ENCODE results near the gene FOXD1. TPM values are rescaled to one million over a fixed set of nuclear protein-coding genes. Genes with fewer than 3 reads are reported as not detected.
A peak's percentile ranks its signal among the peaks of the same experiment; 100 is the strongest.
"Not testable (repeated sequence)": the region's sequence is repeated elsewhere in the genome, so short reads cannot be mapped to it uniquely, and the experiment has no call there.

FOXD1 gene
- total RNA-seq, 1 donor from 2014 or later: 7.3 TPM

DNA sequence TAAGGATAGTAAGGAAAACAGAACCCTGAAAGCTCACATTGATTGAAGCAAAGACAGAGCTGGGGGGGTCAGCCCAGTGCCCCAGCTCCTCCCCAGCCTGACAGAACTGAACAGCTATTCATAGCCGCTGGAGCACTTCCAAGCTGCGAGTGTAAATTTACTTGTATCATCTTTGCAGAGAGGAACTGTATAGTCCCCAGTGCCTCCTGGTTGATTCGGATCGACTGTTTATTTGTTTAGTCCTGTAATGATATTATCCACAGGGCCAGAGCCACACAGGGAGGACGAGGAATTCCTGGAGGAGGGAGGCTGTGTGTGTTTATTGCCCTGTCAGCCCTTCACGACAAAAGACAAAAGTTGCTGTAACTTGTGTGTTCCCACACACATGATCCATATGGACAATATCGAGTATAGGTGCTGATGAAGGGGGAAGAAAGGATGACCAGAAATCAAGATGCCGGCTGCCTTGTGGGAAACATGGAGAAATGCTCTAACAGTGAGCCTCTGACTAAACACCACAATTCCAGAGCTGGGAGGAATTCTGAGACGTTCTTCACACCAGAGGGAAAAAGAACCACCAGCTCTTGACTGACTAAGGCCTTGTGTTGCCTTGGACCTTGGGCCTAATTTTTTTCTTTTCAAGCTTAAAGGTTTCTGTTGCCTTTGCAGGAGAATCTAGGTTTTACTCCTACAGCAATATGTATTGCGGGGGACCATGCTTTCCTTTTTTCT is 31.1 kb downstream of the FOXD1 start:
- DNase-seq (ENCODE audit: low read depth): no peak

- no peak for DNase-seq (ENCODE audit: low read depth)
Measured at GRCh38 chr5:73415617-73416016, 33.0 kb downstream of the FOXD1 start.

- DNase-seq (ENCODE audit: low read depth): no peak
Measured at GRCh38 chr5:73415171-73415570, 33.4 kb downstream of the FOXD1 start.

DNA sequence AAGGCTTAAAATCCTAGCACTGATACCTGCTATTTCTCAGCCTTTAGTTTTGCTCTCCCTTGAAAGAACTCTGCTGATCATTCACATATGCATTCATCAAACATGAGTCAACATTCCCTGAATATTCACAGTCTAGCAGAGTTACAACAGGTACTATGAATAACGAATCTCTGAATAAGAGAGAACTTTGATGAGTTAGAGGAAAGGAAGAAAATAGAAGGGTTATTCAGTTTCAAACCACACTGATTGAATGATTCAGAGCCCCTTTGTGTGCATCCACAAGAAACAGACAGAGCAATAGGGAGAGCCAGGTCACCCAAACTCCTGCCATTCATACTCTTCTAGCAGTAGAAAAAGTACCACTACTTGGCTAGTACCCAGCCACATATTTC is 36.0 kb downstream of the FOXD1 start:
- DNase-seq (ENCODE audit: low read depth): peak; percentile 96

DNA sequence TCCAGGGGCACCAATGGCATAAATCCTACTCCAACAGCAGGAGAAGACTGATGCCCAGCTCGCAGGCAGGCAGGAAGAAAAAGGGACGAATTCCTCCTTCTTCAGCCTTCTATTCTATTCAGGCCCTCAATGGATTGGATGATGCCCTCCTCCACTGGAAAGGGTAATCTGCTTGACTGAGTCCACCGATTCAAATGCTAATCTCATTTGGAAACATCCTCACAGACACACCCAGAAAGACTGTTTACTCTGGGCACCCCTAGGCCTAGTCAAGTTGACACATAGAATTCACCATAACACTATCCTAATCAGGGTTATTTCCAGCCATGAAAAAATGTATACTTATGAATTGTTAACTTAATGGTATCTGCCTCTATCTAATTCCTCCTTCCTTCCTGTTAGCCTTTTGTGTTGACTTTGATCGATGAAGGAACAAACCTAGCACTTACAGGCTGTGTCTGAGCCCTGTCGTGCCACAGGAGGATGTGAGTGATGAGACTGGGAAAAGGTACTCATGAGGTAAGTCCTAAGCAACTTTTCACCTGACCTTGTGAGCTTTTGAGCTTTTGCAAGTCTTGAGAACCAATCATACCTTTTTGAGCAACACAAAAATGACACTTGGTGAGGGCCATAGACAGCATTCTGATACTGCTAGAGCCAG is 36.5 kb downstream of the FOXD1 start:
- DNase-seq (ENCODE audit: low read depth): no peak

- not testable (repeated sequence) for DNase-seq (ENCODE audit: low read depth)
Measured at GRCh38 chr5:73409927-73410326, 38.6 kb downstream of the FOXD1 start.

GRCh38 chr5:73405691-73406090 is 42.9 kb downstream of the FOXD1 start:
- no peak for DNase-seq (ENCODE audit: low read depth)

DNA sequence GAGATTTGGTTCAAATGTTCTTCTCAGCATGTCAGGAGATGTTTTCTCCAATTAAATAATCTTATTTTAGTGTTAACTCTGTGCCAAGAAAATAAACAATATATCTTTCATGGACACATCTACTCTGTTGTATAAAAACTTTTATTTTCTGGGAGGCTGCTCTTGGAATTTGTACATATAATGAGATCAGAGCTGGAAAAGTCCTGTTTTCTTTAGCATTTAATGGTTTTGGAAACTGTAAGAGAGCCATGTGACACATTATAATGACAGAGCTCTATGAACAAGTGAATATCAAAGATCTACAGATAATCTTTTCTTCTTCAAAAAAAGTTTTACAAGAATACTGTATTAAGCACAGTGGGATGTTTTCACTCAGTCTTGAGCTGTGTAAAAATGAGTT is 48.8 kb downstream of the FOXD1 start:
- DNase-seq (ENCODE audit: low read depth): no peak

Other genes with a start within 250 kb of the FOXD1 start
- gene BTF3, start 49.7 kb upstream of the FOXD1 start, total RNA-seq: 267 and 336 TPM in 2 replicates
- 19.0 and 21.0 TPM in 2 replicates for gene ANKRA2, start 116.9 kb upstream of the FOXD1 start, total RNA-seq
- 22.2 and 24.0 TPM in 2 replicates for gene UTP15, start 117.0 kb upstream of the FOXD1 start, total RNA-seq
- gene ARHGEF28, start 177.4 kb upstream of the FOXD1 start, total RNA-seq: 74.5 and 112 TPM in 2 replicates